Measurements from ENCODE around the gene GASK1B. TPM values are rescaled to one million over a fixed set of nuclear protein-coding genes. Genes with fewer than 3 reads are reported as not detected.
A peak's percentile ranks its signal among the peaks of the same experiment; 100 is the strongest.

GASK1B gene
- total RNA-seq, 1 experiment from 2014 or later, result 1.1 TPM

DNA sequence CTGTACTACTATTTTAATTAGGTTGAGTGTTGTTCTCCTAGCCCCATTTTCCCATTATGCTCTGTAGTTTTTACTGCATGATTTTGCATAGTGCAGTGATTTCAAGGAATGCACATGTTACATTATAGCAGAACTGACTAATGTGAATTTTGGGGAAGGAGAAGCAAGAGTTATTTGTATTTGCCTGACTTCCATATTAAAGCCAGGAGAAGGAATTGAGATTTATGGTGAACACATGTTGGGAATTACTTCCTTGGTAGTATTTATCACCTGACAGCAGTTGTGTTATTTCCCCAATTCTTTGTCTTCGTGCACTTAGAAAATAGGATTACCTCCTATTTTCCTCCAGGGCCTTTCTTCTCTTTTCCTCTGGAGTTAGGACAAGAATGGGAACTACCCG, 40.6 kb upstream of the GASK1B start:
- Histone ChIP-seq H3K27ac (ENCODE audit: low read length) (no peak overlapping the region), H3K4me1 (ENCODE audit: control insufficient read depth, insufficient read depth, low read length) (peaks cover 5% of the 10 kb centered on the region), H3K9me3 (ENCODE audit: control insufficient read depth, insufficient read depth, low read depth, low read length) (no peaks in the 10 kb centered on the region), H3K36me3 (ENCODE audit: control insufficient read depth, insufficient read depth, low read length) (no peaks in the 10 kb centered on the region; the same call in 1 of the 2 replicates), H3K27me3 (ENCODE audit: control insufficient read depth, insufficient read depth, low read length) (no peaks in the 10 kb centered on the region), H3K4me3 (ENCODE audit: low read depth in 2 of 2, low read length in 2 of 2) (no peak overlapping the region)
- ATAC-seq (no peak), DNase-seq (ENCODE audit: low read depth, low spot score) (no peak)
- in situ Hi-C loops (cut with HindIII; ENCODE audit: low pct_unique_long_range_greater_than_20kb, low sequenced_read_pairs), result no loop called here
- intact Hi-C loops (cut with micrococcal nuclease; ENCODE audit: unreplicated experiment), result no loop called here
- BruUV-seq (replicated peaks), result no TSS peak
- ChIA-PET CTCF (no interaction called here), POLR2A (no interaction called here)
- TF ChIP-seq, protein P1, sequence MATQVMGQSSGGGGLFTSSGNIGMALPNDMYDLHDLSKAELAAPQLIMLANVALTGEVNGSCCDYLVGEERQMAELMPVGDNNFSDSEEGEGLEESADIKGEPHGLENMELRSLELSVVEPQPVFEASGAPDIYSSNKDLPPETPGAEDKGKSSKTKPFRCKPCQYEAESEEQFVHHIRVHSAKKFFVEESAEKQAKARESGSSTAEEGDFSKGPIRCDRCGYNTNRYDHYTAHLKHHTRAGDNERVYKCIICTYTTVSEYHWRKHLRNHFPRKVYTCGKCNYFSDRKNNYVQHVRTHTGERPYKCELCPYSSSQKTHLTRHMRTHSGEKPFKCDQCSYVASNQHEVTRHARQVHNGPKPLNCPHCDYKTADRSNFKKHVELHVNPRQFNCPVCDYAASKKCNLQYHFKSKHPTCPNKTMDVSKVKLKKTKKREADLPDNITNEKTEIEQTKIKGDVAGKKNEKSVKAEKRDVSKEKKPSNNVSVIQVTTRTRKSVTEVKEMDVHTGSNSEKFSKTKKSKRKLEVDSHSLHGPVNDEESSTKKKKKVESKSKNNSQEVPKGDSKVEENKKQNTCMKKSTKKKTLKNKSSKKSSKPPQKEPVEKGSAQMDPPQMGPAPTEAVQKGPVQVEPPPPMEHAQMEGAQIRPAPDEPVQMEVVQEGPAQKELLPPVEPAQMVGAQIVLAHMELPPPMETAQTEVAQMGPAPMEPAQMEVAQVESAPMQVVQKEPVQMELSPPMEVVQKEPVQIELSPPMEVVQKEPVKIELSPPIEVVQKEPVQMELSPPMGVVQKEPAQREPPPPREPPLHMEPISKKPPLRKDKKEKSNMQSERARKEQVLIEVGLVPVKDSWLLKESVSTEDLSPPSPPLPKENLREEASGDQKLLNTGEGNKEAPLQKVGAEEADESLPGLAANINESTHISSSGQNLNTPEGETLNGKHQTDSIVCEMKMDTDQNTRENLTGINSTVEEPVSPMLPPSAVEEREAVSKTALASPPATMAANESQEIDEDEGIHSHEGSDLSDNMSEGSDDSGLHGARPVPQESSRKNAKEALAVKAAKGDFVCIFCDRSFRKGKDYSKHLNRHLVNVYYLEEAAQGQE (IDR thresholded peaks at IDR 0.05; ENCODE audit: insufficient read depth in 1 of 2, low read depth in 2 of 2, low read length in 1 of 2), result no peak
- TF ChIP-seq TCF7L2 (IDR thresholded peaks at IDR 0.05; ENCODE audit: low read depth, low read length) (no peak), SIN3A (IDR thresholded peaks at IDR 0.05; ENCODE audit: borderline replicate concordance, insufficient read depth, low read depth, low read length) (no peak), POLR2AphosphoS5 (IDR thresholded peaks at IDR 0.05; ENCODE audit: low read depth, low read length) (no peak)
- TF ChIP-seq, protein P2, sequence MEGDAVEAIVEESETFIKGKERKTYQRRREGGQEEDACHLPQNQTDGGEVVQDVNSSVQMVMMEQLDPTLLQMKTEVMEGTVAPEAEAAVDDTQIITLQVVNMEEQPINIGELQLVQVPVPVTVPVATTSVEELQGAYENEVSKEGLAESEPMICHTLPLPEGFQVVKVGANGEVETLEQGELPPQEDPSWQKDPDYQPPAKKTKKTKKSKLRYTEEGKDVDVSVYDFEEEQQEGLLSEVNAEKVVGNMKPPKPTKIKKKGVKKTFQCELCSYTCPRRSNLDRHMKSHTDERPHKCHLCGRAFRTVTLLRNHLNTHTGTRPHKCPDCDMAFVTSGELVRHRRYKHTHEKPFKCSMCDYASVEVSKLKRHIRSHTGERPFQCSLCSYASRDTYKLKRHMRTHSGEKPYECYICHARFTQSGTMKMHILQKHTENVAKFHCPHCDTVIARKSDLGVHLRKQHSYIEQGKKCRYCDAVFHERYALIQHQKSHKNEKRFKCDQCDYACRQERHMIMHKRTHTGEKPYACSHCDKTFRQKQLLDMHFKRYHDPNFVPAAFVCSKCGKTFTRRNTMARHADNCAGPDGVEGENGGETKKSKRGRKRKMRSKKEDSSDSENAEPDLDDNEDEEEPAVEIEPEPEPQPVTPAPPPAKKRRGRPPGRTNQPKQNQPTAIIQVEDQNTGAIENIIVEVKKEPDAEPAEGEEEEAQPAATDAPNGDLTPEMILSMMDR (IDR thresholded peaks at IDR 0.05), result no peak

DNA sequence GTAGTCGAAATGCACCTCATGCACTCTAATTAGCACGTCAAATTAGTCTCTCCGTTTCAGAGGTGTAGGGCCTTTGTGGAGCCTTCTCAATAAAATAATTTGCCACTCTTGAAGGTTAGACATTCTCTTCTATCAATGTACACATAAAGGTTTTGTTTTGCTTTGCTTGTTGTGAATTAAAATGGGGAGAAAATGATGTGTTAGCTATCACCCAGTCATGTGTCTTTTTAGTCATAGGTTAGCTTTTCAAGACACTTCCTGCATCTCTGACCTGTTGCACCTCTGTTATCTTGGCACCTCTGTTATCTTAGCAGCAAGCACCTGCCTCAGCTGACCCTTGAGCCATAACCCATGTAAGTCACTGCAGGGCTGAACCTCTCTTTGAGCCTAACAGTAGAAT, 38.4 kb upstream of the GASK1B start:
- no peak for ATAC-seq
- Histone ChIP-seq H3K27ac (ENCODE audit: low read length) (no peak overlapping the region), H3K4me3 (ENCODE audit: low read depth in 2 of 2, low read length in 2 of 2) (peak overlapping the region; percentile 53 to 78), H3K36me3 (ENCODE audit: control insufficient read depth, insufficient read depth, low read length) (no peaks in the 10 kb centered on the region; the same call in 1 of the 2 replicates), H3K9me3 (ENCODE audit: control insufficient read depth, insufficient read depth, low read depth, low read length) (no peaks in the 10 kb centered on the region), H3K27me3 (ENCODE audit: control insufficient read depth, insufficient read depth, low read length) (no peaks in the 10 kb centered on the region), H3K4me1 (ENCODE audit: control insufficient read depth, insufficient read depth, low read length) (peaks cover 5% of the 10 kb centered on the region)
- TF ChIP-seq, protein P2 (IDR thresholded peaks at IDR 0.05), result no peak
- TF ChIP-seq POLR2AphosphoS5 (IDR thresholded peaks at IDR 0.05; ENCODE audit: low read depth, low read length), result no peak
- no peak for TF ChIP-seq TCF7L2 (IDR thresholded peaks at IDR 0.05; ENCODE audit: low read depth, low read length)
- TF ChIP-seq, protein P1 (IDR thresholded peaks at IDR 0.05; ENCODE audit: insufficient read depth in 1 of 2, low read depth in 2 of 2, low read length in 1 of 2), result no peak
- TF ChIP-seq SIN3A (IDR thresholded peaks at IDR 0.05; ENCODE audit: borderline replicate concordance, insufficient read depth, low read depth, low read length), result no peak
- ChIA-PET POLR2A (no interaction called here), CTCF (no interaction called here)
- DNase-seq (ENCODE audit: low read depth, low spot score), result no peak
- intact Hi-C loops (cut with micrococcal nuclease; ENCODE audit: unreplicated experiment) (no loop called here), in situ Hi-C loops (cut with HindIII; ENCODE audit: low pct_unique_long_range_greater_than_20kb, low sequenced_read_pairs) (no loop called here)
- BruUV-seq (replicated peaks), result no TSS peak
